Neural progenitor cell (in vitro differentiated cells): Measurements from ENCODE around the gene TEAD1. TPM values are rescaled to one million over a fixed set of nuclear protein-coding genes. Genes with fewer than 3 reads are reported as not detected.

Experiments
- DNase-seq: peaks from one replicate; pipeline ENCODE4 v3.0.0-alpha.2; 2016; ENCODE audit warnings: low spot score
- H2AFZ ChIP-seq: fragments of 200-600 bp; sonication (generic); replicated peaks from 2 replicates; pipeline ENCODE4 v1.6.1; 2016; ENCODE audit warnings: antibody characterized with exemption
- H3F3A ChIP-seq: fragments of 200-600 bp; sonication (generic); 2 replicates; pipeline ENCODE4 v1.6.1; 2016; ENCODE audit warnings: antibody characterized with exemption, low read depth
- H3K27ac ChIP-seq: fragments of 200-600 bp; sonication (generic); 2 replicates; pipeline ENCODE4 v1.5.1; 2016; ENCODE audit warnings: mild to moderate bottlenecking
- H3K27me3 ChIP-seq: fragments of 200-600 bp; sonication (generic); 2 replicates; pipeline ENCODE4 v1.6.1; 2016; ENCODE audit warnings: mild to moderate bottlenecking, moderate library complexity
- H3K36me3 ChIP-seq: fragments of 200-600 bp; sonication (generic); 2 replicates; pipeline ENCODE4 v1.5.1; 2016
- H3K4me1 ChIP-seq: fragments of 200-600 bp; sonication (generic); 2 replicates; pipeline ENCODE4 v1.6.1; 2016; ENCODE audit warnings: mixed run types
- H3K4me2 ChIP-seq: fragments of 200-600 bp; sonication (generic); 2 replicates; pipeline ENCODE4 v1.6.1; 2016
- H3K4me3 ChIP-seq: fragments of 200-600 bp; sonication (generic); 2 replicates; pipeline ENCODE4 v1.5.1; 2016
- H3K79me2 ChIP-seq: fragments of 200-600 bp; sonication (generic); 2 replicates; pipeline ENCODE4 v1.6.1; 2016; ENCODE audit warnings: low read depth
- H3K9ac ChIP-seq: fragments of 200-600 bp; sonication (generic); 2 replicates; pipeline ENCODE4 v1.6.1; 2016
- H3K9me3 ChIP-seq: fragments of 200-600 bp; sonication (generic); 2 replicates; pipeline ENCODE4 v1.5.1; 2016; ENCODE audit warnings: low read depth
- H4K20me1 ChIP-seq: fragments of 200-600 bp; sonication (generic); 2 replicates; pipeline ENCODE4 v1.6.1; 2016; ENCODE audit warnings: low read depth
- H3K27ac Mint-ChIP-seq: 3 replicates; pipeline ENCODE4 v1.8.0; 2021; ENCODE audit warnings: mixed read lengths
- H3K27me3 Mint-ChIP-seq: 2 replicates; pipeline ENCODE4 v1.8.0; 2022; ENCODE audit warnings: low read depth, mild to moderate bottlenecking, inconsistent platforms, moderate library complexity, mixed read lengths; ENCODE audit not compliant: insufficient read depth
- H3K36me3 Mint-ChIP-seq: 3 replicates; pipeline ENCODE4 v1.8.0; 2021; ENCODE audit warnings: mixed read lengths
- H3K4me1 Mint-ChIP-seq: 3 replicates; pipeline ENCODE4 v1.8.0; 2021; ENCODE audit warnings: mixed read lengths
- H3K4me3 Mint-ChIP-seq: 3 replicates; pipeline ENCODE4 v1.8.0; 2021; ENCODE audit warnings: mild to moderate bottlenecking, moderate library complexity, mixed read lengths
- H3K9me3 Mint-ChIP-seq: 3 replicates; pipeline ENCODE4 v1.8.0; 2020; ENCODE audit warnings: mixed read lengths
- EZH2 ChIP-seq: fragments of 200-600 bp; sonication (generic); IDR thresholded peaks from 2 replicates; pipeline ENCODE4 v1.6.1; 2017; ENCODE audit warnings: antibody characterized with exemption, mild to moderate bottlenecking, moderate library complexity
- EZH2phosphoT487 ChIP-seq: fragments of 200-600 bp; sonication (generic); IDR thresholded peaks from 2 replicates; pipeline ENCODE4 v1.6.1; 2017; ENCODE audit warnings: antibody characterized with exemption
- total RNA-seq: library from RNA; depleted of rRNA; stranded (reverse); fragments of >200 nt; gene quantifications from 2 replicates; pipeline ENCODE4 v1.2.3, GENCODE V29; 2015; ENCODE audit warnings: low replicate concordance
- TF ChIP-seq, protein P1 (sequence below): fragments of 200-600 bp; sonication (generic); IDR thresholded peaks from 2 replicates; pipeline ENCODE4 v1.5.1; 2017; ENCODE audit warnings: antibody characterized with exemption, mild to moderate bottlenecking

TEAD1 gene
- total RNA-seq, 1 donor from 2014 or later, result 98.3 TPM

DNA sequence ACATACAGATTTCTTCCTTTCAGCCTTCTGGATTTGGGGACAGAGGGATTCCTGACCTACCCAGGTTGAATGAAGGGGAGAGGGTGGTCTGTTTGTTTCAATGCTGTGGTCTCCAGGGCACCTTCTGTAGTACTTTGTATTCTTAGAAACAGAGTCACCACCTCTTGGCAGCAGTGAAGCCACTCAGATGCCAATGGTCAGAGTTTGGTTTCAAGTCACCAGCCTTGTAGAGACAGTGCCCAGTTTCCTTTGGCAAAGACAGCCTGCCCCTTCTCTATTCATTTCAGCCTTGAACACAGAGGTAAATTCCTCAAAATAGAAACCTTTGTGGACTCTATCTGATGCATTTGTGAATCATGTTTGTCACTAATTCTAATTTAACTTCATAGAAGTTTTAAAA is 223.2 kb downstream of the TEAD1 start:
- Mint-ChIP-seq H3K9me3 (no peaks in the 10 kb centered on the region), H3K27ac (no peak overlapping the region), H3K27me3 (peaks cover 5% of the 10 kb centered on the region), H3K4me1 (peaks cover 20% of the 10 kb centered on the region), H3K36me3 (peaks cover 43% of the 10 kb centered on the region), H3K4me3 (no peak overlapping the region)
- no peaks in the 10 kb centered on the region for H3K9me3 ChIP-seq
- TF ChIP-seq EZH2phosphoT487 (no peak), EZH2 (no peak)
- TF ChIP-seq, protein P1, sequence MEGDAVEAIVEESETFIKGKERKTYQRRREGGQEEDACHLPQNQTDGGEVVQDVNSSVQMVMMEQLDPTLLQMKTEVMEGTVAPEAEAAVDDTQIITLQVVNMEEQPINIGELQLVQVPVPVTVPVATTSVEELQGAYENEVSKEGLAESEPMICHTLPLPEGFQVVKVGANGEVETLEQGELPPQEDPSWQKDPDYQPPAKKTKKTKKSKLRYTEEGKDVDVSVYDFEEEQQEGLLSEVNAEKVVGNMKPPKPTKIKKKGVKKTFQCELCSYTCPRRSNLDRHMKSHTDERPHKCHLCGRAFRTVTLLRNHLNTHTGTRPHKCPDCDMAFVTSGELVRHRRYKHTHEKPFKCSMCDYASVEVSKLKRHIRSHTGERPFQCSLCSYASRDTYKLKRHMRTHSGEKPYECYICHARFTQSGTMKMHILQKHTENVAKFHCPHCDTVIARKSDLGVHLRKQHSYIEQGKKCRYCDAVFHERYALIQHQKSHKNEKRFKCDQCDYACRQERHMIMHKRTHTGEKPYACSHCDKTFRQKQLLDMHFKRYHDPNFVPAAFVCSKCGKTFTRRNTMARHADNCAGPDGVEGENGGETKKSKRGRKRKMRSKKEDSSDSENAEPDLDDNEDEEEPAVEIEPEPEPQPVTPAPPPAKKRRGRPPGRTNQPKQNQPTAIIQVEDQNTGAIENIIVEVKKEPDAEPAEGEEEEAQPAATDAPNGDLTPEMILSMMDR, result no peak
- peaks cover 33% of the 10 kb centered on the region for H4K20me1 ChIP-seq
- no peak overlapping the region for H3K4me3 ChIP-seq
- H3K27me3 ChIP-seq, result no peaks in the 10 kb centered on the region
- peaks cover 17% of the 10 kb centered on the region for H3K36me3 ChIP-seq
- no peak overlapping the region for H3K27ac ChIP-seq
- H2AFZ ChIP-seq, result no peak overlapping the region
- H3F3A ChIP-seq, result peaks cover 24% of the 10 kb centered on the region
- H3K4me1 ChIP-seq, result peaks cover 11% of the 10 kb centered on the region
- DNase-seq, result no peak
- H3K79me2 ChIP-seq, result peaks cover 7% of the 10 kb centered on the region
- H3K9ac ChIP-seq, result no peak overlapping the region
- no peak overlapping the region for H3K4me2 ChIP-seq

DNA sequence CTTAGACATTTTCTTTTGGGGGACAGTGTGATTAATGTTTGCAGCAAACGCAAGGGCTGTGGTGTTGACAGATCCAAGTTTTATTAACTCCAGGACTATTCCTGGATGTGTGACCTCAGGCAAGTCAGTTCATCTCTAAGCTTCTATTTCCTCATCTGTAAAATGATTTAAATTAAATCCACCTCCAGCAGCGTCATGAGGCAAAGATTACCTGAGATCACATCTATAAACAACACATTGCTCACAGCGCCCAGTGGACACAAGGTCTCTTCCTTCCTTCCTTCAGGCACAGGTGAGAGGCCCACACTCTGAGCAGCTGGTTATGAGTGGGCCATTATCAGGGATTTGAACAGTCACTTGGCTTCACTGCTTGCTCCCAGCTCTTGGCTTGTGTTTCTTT is 223.6 kb downstream of the TEAD1 start:
- Histone ChIP-seq H3K9ac (no peak overlapping the region), H3K27me3 (no peaks in the 10 kb centered on the region), H3K79me2 (peaks cover 7% of the 10 kb centered on the region), H3K27ac (no peak overlapping the region), H2AFZ (no peak overlapping the region), H3K4me2 (no peak overlapping the region), H3K4me3 (no peak overlapping the region), H3K4me1 (peaks cover 16% of the 10 kb centered on the region), H3K36me3 (peaks cover 17% of the 10 kb centered on the region), H4K20me1 (peaks cover 36% of the 10 kb centered on the region), H3F3A (peaks cover 26% of the 10 kb centered on the region), H3K9me3 (no peaks in the 10 kb centered on the region)
- DNase-seq, result no peak
- peaks cover 5% of the 10 kb centered on the region for H3K27me3 Mint-ChIP-seq
- peaks cover 23% of the 10 kb centered on the region for H3K4me1 Mint-ChIP-seq
- H3K9me3 Mint-ChIP-seq, result no peaks in the 10 kb centered on the region
- H3K36me3 Mint-ChIP-seq, result peaks cover 45% of the 10 kb centered on the region
- H3K4me3 Mint-ChIP-seq, result no peak overlapping the region
- no peak overlapping the region for H3K27ac Mint-ChIP-seq
- no peak for TF ChIP-seq EZH2phosphoT487
- no peak for TF ChIP-seq EZH2
- TF ChIP-seq, protein P1, result no peak

DNA sequence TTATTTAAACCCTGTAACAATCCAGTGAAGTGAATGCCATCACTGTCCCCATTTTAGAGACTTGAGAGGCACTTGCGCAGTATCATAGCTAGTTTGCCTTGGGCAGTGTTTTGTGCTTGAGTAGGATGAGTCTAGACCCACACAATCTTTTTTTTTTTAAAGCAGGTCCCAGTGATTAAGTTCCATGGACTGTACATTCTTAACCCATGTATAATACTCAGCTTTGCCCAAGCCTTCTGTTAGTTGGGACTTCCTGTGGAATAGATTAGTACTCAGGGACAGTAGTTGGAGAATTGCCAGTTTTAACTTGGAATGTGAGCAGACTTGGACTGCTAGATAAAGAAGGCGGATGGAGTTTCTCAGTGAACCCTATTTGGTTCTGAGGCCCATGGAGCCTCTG is 226.3 kb downstream of the TEAD1 start:
- Mint-ChIP-seq H3K4me1 (peaks cover 17% of the 10 kb centered on the region), H3K36me3 (peaks cover 52% of the 10 kb centered on the region), H3K27ac (no peak overlapping the region), H3K27me3 (no peaks in the 10 kb centered on the region), H3K4me3 (no peak overlapping the region), H3K9me3 (no peaks in the 10 kb centered on the region)
- Histone ChIP-seq H3F3A (peaks cover 22% of the 10 kb centered on the region), H2AFZ (no peak overlapping the region), H4K20me1 (peaks cover 20% of the 10 kb centered on the region), H3K9me3 (no peaks in the 10 kb centered on the region), H3K4me3 (no peak overlapping the region), H3K9ac (no peak overlapping the region), H3K36me3 (peaks cover 13% of the 10 kb centered on the region), H3K27me3 (no peaks in the 10 kb centered on the region), H3K79me2 (peaks cover 19% of the 10 kb centered on the region), H3K27ac (no peak overlapping the region), H3K4me1 (peaks cover 15% of the 10 kb centered on the region), H3K4me2 (no peak overlapping the region)
- TF ChIP-seq EZH2phosphoT487 (no peak), EZH2 (no peak)
- TF ChIP-seq, protein P1, result no peak
- no peak for DNase-seq
